Activated naive CD4-positive, alpha-beta T cell treated with anti-CD3 and anti-CD28 coated beads, Interleukin-2, amount 50 U/mL, for 16 hours (primary cell): ENCODE data around the gene UNC13B.

Experiments
- DNase-seq: peaks from one replicate; pipeline ENCODE4 v3.0.0-alpha.2; 2020

Gene UNC13B

DNA sequence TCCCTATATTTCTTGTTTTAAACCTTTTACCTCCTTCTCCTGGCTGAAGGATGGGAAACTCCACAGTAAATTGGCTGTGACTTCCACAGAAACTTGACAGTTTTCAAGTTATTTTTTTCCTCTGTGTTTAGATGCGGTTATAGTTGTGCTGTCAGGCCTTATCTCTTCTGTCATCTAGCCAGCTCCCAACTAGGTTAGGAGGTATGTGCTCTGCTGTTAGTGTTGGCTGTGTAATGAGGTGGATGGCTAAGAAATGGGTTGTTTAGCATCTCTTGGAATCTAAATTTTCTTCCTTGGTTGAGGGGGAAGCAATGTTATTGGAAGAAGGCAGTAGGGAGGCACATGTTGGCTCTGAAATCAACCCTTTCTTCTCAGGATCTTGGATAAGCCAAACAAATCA lies 178.2 kb downstream of the UNC13B start:
- no peak for DNase-seq

DNA sequence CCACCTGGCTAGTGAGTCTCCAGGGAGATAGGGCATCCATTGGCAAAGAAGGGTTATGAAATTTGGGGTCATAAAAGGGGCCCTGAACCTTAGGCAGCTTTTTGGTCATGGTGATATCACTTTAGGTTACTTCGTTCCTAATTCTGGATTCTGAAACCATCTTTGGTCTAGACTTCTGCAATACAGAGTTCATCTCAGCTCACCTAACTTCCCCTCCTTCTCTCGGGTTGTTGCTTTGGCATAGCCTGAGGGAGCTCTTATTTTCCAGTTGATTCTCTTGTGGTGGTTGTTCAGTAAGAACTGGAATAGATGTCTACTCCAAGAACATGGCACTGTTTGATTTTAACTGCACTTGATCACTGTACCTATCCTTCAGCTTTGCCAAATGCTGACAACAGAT lies 179.2 kb downstream of the UNC13B start:
- DNase-seq = no peak

- DNase-seq = no peak
Observed at GRCh38 chr9:35341585-35341984, 179.8 kb downstream of the UNC13B start.

GRCh38 chr9:35342221-35342958 lies 180.6 kb downstream of the UNC13B start:
- no peak for DNase-seq

DNA sequence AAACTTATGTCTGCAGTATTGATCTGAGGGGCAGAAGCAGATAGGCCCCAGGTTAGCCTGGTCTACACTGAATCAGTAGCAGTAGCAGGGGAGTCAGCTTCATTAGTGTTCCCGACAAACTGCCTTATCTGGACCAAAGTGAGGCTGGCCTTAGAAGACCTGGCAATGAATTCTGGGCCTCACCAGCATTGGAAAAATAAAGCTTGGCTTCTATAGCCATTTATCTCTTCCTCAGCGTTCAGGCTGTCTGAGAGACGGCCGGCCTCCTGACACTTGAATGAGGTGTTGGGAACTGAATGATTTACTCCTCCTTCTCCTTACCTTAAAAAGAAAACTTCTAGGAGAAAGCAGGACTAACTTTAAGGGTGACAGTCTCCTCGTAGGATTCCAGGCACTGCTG lies 186.3 kb downstream of the UNC13B start:
- no peak for DNase-seq

DNA sequence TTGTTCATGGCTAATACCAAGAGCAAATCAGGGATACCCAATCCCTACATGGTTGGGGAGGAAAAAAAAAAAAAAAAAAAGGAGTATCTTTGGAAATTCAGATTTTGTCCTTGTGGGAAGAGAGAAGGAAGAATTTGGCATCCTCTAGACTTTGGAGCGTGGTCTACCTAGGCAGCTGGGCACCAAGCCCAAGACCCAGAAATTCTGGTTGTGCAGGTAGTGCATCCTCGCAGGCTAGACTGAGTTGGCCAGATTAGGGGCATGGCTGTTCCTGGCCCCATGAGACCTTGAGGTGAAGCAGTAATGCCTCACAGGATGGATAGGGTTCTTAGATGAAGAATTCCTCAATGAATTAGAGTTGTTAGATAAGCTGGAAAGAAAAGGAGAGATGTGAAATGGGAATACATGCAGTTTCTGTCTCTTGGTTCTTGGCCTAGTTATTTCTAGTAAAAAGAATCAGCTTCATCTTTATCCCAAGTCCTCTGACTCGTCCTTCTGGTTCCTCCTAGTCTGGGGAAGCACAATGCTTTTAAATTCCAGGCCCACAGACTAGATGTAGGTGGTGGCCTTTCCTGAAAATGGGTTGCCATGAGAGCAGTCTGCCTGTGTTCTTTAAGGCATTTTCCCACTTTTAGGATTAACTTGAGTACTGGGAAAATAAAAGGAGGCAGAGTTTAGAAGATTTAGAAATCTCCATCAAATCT lies 187.6 kb downstream of the UNC13B start:
- DNase-seq = no peak

- no peak for DNase-seq
Observed at GRCh38 chr9:35350212-35350611, 188.4 kb downstream of the UNC13B start.

DNA sequence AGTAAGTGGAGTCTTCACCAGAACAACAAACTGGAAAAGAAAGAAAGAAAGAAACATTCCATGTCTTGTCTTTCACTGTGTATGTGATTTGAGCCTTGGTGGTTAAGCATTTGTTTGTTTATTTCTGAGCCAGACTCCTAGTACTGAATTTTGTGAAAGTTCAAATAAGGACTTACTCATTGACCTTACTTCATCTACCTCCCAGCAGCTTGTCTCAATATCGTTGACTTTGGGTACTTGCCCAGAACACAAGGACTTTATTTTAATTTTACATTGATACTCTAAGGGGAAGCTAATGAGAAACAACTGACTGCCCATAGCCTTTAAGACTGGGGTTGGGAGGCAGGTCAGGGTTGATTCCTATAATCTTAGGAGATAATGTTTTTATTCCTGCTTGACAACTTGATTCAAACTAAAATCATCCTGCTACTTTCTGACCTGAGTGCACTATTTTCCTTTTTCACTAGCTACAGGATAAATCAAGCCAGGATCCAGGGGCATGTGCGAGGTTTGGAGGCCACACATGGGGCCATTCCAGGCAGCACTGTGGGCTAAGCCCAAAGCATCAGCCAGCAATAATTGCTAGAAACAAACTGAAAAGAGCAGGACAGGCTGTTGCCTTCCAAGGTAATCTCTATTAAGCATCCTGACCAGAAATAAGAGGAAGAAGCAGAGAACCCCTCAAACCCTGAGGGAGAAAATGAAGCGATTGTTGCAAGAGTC lies 189.2 kb downstream of the UNC13B start:
- no peak for DNase-seq

DNA sequence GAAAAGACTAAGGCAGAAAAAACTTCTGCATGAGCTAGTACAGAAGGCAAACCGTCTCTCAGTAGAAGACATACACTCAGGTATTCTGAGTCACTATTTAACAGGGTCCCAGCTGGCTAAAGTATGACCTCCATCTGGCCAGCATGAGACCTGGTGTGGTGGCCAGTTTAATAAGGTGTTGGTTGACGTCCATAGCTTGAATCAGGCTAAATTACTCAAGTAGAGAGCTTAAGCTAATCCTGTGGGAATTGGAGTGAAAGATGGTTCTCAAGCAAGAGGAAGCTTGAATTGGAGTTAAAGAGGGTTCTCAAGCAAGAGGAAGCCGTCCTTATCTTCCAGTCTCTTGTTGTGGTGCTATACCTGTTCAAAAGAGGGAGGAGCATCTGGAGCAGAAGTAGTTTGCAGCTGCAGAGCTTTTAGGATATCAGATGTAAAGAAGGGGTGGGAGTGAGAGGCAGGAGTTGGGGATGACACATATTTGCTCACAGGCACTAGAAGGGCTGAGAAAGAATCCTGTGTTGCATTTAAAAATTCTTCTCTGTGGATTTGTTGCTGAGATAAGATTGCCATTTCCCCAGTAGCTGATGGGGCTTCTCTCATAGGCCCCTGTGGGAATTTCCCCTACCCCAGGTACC lies 192.0 kb downstream of the UNC13B start:
- DNase-seq = no peak

- no peak for DNase-seq
Observed at GRCh38 chr9:35355939-35356338, 194.1 kb downstream of the UNC13B start.

GRCh38 chr9:35357116-35357515 lies 195.3 kb downstream of the UNC13B start:
- no peak for DNase-seq

DNA sequence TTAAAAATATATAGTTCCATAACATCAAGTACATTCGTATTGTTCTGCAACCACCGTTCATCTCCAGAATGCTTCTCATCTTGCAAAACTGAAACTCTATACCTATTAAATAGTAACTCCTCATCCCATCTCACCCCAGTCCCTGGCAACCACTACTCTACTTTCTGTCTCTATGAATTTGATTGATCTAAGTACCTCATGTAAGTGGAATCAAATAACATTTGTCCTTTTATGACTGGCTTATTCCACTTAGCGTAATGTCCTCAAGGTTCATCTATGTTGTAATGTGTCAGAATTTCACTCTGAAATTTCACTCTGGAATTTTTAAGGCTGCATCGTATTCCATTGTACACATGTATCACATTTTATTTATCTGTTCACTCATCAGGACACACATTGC lies 196.0 kb downstream of the UNC13B start:
- no peak for DNase-seq

GRCh38 chr9:35364817-35365585 lies 203.2 kb downstream of the UNC13B start:
- no peak for DNase-seq

DNA sequence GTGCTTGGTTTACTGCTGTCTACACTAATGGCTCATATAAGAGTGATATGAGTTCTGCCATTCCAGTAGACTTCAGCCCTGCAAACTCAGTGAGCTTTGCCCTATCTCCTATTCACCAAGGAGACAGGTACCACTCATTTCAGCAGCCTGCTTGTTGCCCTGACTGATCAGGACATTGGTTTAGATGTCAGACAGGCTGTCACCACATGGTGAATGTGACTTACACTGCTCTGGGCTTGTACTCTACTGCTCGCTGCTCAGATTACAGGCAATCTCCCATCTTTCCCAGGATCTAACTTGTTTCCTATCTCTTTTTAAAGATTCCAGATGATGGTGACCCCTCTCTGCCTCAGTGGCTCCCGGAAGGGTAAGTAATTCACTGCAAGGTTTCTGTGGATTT lies 204.8 kb downstream of the UNC13B start:
- DNase-seq = no peak

DNA sequence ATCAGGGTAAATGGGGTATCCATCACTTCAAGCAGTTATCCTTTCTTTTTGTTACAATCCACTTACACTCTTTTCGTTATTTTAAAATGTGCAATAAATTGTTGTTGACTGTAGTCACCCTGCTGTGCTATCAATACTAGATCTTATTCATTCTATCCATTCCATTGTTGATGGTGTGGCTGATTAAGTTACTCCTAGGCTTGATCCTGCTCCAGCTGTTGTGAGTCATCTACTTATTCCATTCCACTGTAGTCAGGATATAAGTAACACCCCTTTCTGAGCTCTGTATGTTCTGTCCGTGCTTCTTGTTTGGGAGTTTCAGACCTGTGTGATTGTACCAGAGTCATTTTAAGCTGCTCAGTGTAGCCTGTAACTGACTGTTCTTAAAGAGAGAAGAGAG lies 205.6 kb downstream of the UNC13B start:
- no peak for DNase-seq

GRCh38 chr9:35370241-35370640 lies 208.4 kb downstream of the UNC13B start:
- no peak for DNase-seq

DNA sequence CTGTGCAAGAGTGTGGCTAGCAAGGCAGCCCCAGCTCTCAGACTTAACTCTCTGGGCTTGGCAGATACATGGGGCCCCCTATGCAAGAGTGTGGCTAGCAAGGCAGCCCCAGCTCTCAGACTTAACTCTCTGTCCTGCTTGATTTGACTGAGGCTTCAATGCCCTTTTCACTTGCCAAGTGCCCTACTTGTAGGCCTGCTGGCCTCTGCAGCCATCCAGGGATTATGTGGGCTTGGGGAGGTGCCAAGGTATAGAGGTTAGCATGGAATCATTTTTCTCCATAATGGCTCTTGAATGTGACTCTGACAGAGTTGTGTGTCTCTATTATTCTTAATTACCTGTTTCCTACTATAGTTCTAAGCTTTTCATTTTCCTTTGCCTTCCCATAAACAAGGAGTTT lies 212.6 kb downstream of the UNC13B start:
- DNase-seq = no peak

DNA sequence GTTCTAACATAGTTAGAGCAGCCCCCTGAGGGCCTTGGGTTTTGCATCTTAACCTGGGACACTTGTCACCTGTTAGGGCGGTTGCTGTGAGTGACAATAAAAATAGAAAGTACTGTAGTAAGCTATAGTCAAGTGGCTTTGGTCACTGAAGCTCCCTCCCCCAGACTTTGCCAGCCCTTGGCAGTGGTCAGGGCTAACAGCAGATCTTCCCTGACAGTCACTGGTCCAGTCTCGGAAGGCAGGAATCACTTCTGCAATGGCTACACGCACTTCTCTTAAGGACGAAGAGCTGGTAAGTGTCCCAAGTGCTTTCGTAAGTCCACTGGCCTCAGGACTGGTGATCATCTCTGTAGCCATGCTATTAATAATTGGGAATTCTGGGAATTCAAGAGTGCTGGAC lies 213.1 kb downstream of the UNC13B start:
- no peak for DNase-seq

- no peak for DNase-seq
Observed at GRCh38 chr9:35380039-35380438, 218.2 kb downstream of the UNC13B start.

DNA sequence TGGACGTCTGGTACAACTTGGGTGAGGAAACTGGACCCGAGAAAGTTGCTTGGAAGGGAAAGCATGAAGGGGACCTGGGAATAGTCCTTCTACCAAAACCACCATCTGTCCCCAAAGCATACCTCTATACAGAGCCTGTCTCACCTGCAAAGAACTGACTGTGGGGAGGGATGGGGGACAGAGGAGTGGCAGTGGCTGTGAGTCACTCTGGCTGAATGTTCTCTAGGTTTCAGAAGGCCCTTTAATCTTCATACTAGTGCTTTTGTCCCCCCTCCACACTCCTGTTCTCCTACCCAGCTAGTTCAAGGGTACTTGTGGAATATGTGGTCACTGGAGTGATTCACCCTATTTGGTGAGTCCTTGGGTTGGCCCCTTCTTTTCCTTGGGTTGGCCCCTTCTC lies 218.8 kb downstream of the UNC13B start:
- no peak for DNase-seq

GRCh38 chr9:35385042-35385441 lies 223.2 kb downstream of the UNC13B start:
- DNase-seq = no peak

GRCh38 chr9:35395076-35395705 lies 233.4 kb downstream of the UNC13B start:
- DNase-seq = no peak
